Choroid plexus epithelial cell (primary cell): ENCODE data around the gene HMG20A.

ENCODE experiments used
- DNase-seq: peaks from one replicate; pipeline ENCODE4 v3.0.0-alpha.2; 2010; ENCODE audit warnings: low read depth
- H3K4me3 ChIP-seq: 2 replicates; pipeline ENCODE4 v1.5.1; 2011; ENCODE audit warnings: low read depth, mild to moderate bottlenecking, control low read depth, low read length, moderate library complexity
- TF ChIP-seq, protein P1 (sequence below): conservative IDR thresholded peaks from 2 replicates; pipeline ENCODE4 v1.5.1; 2011; ENCODE audit warnings: low read depth, mild to moderate bottlenecking, control low read depth, inconsistent platforms, low read length, moderate library complexity

HMG20A gene

GRCh38 chr15:77464129-77464865, 43.6 kb downstream of the HMG20A start:
- no peak for DNase-seq
- no peak overlapping the region for H3K4me3 ChIP-seq
- TF ChIP-seq, protein P1, sequence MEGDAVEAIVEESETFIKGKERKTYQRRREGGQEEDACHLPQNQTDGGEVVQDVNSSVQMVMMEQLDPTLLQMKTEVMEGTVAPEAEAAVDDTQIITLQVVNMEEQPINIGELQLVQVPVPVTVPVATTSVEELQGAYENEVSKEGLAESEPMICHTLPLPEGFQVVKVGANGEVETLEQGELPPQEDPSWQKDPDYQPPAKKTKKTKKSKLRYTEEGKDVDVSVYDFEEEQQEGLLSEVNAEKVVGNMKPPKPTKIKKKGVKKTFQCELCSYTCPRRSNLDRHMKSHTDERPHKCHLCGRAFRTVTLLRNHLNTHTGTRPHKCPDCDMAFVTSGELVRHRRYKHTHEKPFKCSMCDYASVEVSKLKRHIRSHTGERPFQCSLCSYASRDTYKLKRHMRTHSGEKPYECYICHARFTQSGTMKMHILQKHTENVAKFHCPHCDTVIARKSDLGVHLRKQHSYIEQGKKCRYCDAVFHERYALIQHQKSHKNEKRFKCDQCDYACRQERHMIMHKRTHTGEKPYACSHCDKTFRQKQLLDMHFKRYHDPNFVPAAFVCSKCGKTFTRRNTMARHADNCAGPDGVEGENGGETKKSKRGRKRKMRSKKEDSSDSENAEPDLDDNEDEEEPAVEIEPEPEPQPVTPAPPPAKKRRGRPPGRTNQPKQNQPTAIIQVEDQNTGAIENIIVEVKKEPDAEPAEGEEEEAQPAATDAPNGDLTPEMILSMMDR = no peak

GRCh38 chr15:77466521-77466920, 45.8 kb downstream of the HMG20A start:
- TF ChIP-seq, protein P1 = no peak
- no peak for DNase-seq
- H3K4me3 ChIP-seq = no peak overlapping the region

DNA sequence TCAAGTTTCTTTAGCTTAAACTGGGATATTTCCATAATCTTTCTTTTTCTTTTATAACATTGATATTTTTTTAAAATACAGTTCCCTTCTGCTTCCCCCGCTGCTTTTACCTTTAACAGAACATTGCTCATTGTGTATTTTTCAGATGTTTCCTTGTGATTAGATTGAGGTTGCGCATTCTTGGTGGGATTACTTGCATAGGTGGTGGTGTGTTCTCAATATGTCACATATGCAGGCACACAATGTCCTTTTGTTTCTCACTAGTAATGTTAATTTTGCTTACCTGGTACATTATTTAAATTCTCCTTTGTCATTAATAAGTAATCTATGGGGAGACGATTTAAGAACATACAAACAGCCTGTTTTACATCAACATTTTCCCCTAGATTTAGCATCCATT, 48.2 kb downstream of the HMG20A start:
- no peak overlapping the region for H3K4me3 ChIP-seq
- TF ChIP-seq, protein P1 = no peak

GRCh38 chr15:77470235-77470634, 49.5 kb downstream of the HMG20A start:
- H3K4me3 ChIP-seq = no peak overlapping the region
- DNase-seq = no peak
- TF ChIP-seq, protein P1 = no peak

More for the DNA sequence above, 48.2 kb downstream of the HMG20A start:
- DNase-seq = no peak

- DNase-seq = peak; percentile 28
- TF ChIP-seq, protein P1 = no peak
- H3K4me3 ChIP-seq = no peak overlapping the region
Measured at GRCh38 chr15:77473328-77473727, 52.6 kb downstream of the HMG20A start.

DNA sequence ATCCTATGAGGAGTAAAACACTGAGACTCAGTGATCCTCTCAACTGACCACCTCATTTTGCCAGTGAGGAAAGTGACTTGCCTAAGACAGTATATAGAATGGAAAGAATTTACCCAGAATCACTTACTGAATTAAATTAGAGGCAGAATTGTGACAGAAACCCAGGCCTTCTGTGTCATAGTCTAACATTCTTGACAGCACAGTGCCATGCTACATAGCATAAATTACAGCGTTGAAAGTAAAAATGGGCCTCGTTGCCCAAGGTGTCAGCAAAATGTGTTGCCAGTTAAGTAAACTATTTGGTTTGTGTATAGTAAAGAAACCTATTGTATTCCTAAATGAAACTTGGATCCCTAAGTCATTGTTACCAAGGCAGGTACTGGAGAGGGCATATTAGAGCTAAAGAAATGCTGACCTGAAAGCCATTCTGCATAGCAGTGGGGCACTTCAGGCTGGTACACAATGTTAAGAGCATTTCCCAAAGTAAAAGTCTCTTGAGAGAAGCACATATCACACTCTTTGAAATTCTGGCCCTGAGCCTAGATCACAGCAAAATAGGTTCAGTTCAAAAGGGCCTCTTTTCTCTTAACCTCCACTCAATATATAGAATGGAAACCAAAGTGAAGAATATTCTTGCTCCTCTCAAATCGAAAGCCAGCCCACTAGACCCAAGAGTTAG, 53.8 kb downstream of the HMG20A start:
- no peak overlapping the region for H3K4me3 ChIP-seq
- no peak for DNase-seq
- TF ChIP-seq, protein P1 = no peak
